Measurements from ENCODE around the gene FOXO1.
"Not testable (repeated sequence)": the region's sequence is repeated elsewhere in the genome, so short reads cannot be mapped to it uniquely, and the experiment has no call there.

FOXO1 gene

GRCh38 chr13:40666933-40667621 lies 636 bp upstream of the FOXO1 start:
- in situ Hi-C loops (cut with MboI; ENCODE audit: low sequenced_read_pairs), result no loop called here

GRCh38 chr13:40665126-40666044 lies 1.1 kb downstream of the FOXO1 start:
- in situ Hi-C loops (cut with MboI; ENCODE audit: low sequenced_read_pairs), result no loop called here

- in situ Hi-C loops (cut with MboI; ENCODE audit: low sequenced_read_pairs), result no loop called here
Observed at GRCh38 chr13:40664350-40665125, 1.9 kb downstream of the FOXO1 start.

GRCh38 chr13:40664100-40664349 lies 2.4 kb downstream of the FOXO1 start:
- in situ Hi-C loops (cut with MboI; ENCODE audit: low sequenced_read_pairs), result not testable (repeated sequence)

GRCh38 chr13:40662866-40663265 lies 3.6 kb downstream of the FOXO1 start:
- in situ Hi-C loops (cut with MboI; ENCODE audit: low sequenced_read_pairs), result no loop called here

GRCh38 chr13:40661875-40662665 lies 4.4 kb downstream of the FOXO1 start:
- in situ Hi-C loops (cut with MboI; ENCODE audit: low sequenced_read_pairs), result no loop called here

- in situ Hi-C loops (cut with MboI; ENCODE audit: low sequenced_read_pairs), result no loop called here
Observed at GRCh38 chr13:40660692-40661091, 5.7 kb downstream of the FOXO1 start.

GRCh38 chr13:40660141-40660664 lies 6.2 kb downstream of the FOXO1 start:
- in situ Hi-C loops (cut with MboI; ENCODE audit: low sequenced_read_pairs), result no loop called here

- in situ Hi-C loops (cut with MboI; ENCODE audit: low sequenced_read_pairs), result no loop called here
Observed at GRCh38 chr13:40657951-40658350, 8.5 kb downstream of the FOXO1 start.

GRCh38 chr13:40657307-40657706 lies 9.1 kb downstream of the FOXO1 start:
- in situ Hi-C loops (cut with MboI; ENCODE audit: low sequenced_read_pairs), result no loop called here

- in situ Hi-C loops (cut with MboI; ENCODE audit: low sequenced_read_pairs), result no loop called here
Observed at GRCh38 chr13:40656358-40656757, 10.1 kb downstream of the FOXO1 start.

- in situ Hi-C loops (cut with MboI; ENCODE audit: low sequenced_read_pairs), result no loop called here
Observed at GRCh38 chr13:40653527-40654318, 12.7 kb downstream of the FOXO1 start.

GRCh38 chr13:40652588-40652940 lies 13.9 kb downstream of the FOXO1 start:
- in situ Hi-C loops (cut with MboI; ENCODE audit: low sequenced_read_pairs), result no loop called here

- in situ Hi-C loops (cut with MboI; ENCODE audit: low sequenced_read_pairs), result no loop called here
Observed at GRCh38 chr13:40651866-40652587, 14.4 kb downstream of the FOXO1 start.

- in situ Hi-C loops (cut with MboI; ENCODE audit: low sequenced_read_pairs), result no loop called here
Observed at GRCh38 chr13:40648841-40649240, 17.6 kb downstream of the FOXO1 start.

GRCh38 chr13:40648040-40648439 lies 18.4 kb downstream of the FOXO1 start:
- in situ Hi-C loops (cut with MboI; ENCODE audit: low sequenced_read_pairs), result no loop called here

GRCh38 chr13:40644838-40645604 lies 21.4 kb downstream of the FOXO1 start:
- in situ Hi-C loops (cut with MboI; ENCODE audit: low sequenced_read_pairs), result no loop called here

- in situ Hi-C loops (cut with MboI; ENCODE audit: low sequenced_read_pairs), result no loop called here
Observed at GRCh38 chr13:40640845-40641458, 25.5 kb downstream of the FOXO1 start.
